SK-N-SH (cell line): ENCODE measurements around the gene YEATS4. TPM values are rescaled to one million over a fixed set of nuclear protein-coding genes. Genes with fewer than 3 reads are reported as not detected.

Experiments used
- CTCF ChIA-PET: fragments of 300-600, 350-600 bp; formaldehyde crosslinking; extraction: SDS; loops from one replicate; lab custom pipeline; 2021; lab: Yijun Ruan, JAX
- POLR2A ChIA-PET: fragments of 350-600 bp; sonication (Branson Sonifier 250); formaldehyde crosslinking; extraction: SDS; loops from one replicate; lab custom pipeline; 2020; ENCODE audit warnings: antibody characterized with exemption, inconsistent platforms; lab: Yijun Ruan, JAX
- DNase-seq: peaks from one replicate; pipeline ENCODE4 v3.0.0; 2012
- H2AFZ ChIP-seq: fragments of 200-600 bp; sonication (generic); 2 replicates; pipeline ENCODE4 v1.8.1; 2016; ENCODE audit warnings: antibody characterized with exemption, mild to moderate bottlenecking, low read depth
- H3F3A ChIP-seq: fragments of 200-600 bp; sonication (generic); replicated peaks from 2 replicates; pipeline ENCODE3; 2016; ENCODE audit warnings: antibody characterized with exemption, mild to moderate bottlenecking; ENCODE audit not compliant: insufficient read depth
- H3K27ac ChIP-seq, 2 experiments: fragments of 200-500 bp in 1 of 2; fragments of 200-600 bp in 1 of 2; sonication (Bioruptor generic) in 1 of 2; sonication (generic), shearing (Covaris generic) in 1 of 2; 2 replicates each; pipeline versions ENCODE4 v1.5.1 to v1.6.1; 2014 to 2016; ENCODE audit warnings: low read depth in 2 of 2, inconsistent platforms in 1 of 2, low read length in 1 of 2, mild to moderate bottlenecking in 1 of 2, mixed read lengths in 1 of 2
- H3K27me3 ChIP-seq: fragments of 200-600 bp; sonication (generic), shearing (Covaris generic); 2 replicates; pipeline ENCODE4 v1.6.1; 2016; ENCODE audit warnings: mixed run types; ENCODE audit not compliant: insufficient read depth
- H3K36me3 ChIP-seq, 2 experiments: fragments of 200-500 bp in 1 of 2; fragments of 200-600 bp in 1 of 2; sonication (Bioruptor generic) in 1 of 2; sonication (generic) in 1 of 2; replicated peaks in 1 of 2; 2 replicates each; pipeline versions ENCODE3 to v1.5.1; 2014 to 2016; ENCODE audit warnings: low read length in 1 of 2, mild to moderate bottlenecking in 1 of 2; ENCODE audit not compliant: insufficient read depth in 2 of 2, control insufficient read depth in 1 of 2
- H3K4me1 ChIP-seq, 2 experiments: fragments of 200-500 bp in 1 of 2; fragments of 200-600 bp in 1 of 2; sonication (Bioruptor generic) in 1 of 2; sonication (generic), shearing (Covaris generic) in 1 of 2; 2 replicates each; pipeline versions ENCODE4 v1.5.1 to v1.6.1; 2014 to 2016; ENCODE audit warnings: low read depth in 1 of 2, low read length in 1 of 2, mixed run types in 1 of 2; ENCODE audit not compliant: insufficient read depth in 2 of 2, control insufficient read depth in 1 of 2
- H3K4me2 ChIP-seq: fragments of 200-600 bp; sonication (generic), shearing (Covaris generic); 2 replicates; pipeline ENCODE4 v1.6.1; 2017; ENCODE audit warnings: mixed run types
- H3K4me3 ChIP-seq, 2 experiments: fragments of 200-500 bp in 1 of 2; fragments of 200-600 bp in 1 of 2; sonication (Bioruptor generic) in 1 of 2; sonication (generic), shearing (Covaris generic) in 1 of 2; 2 replicates each; pipeline versions ENCODE4 v1.5.1 to v1.8.1; 2014 to 2016; ENCODE audit warnings: low read depth in 2 of 2, inconsistent platforms in 1 of 2, low read length in 1 of 2, mild to moderate bottlenecking in 1 of 2, mixed read lengths in 1 of 2, moderate library complexity in 1 of 2
- H3K79me2 ChIP-seq: fragments of 200-600 bp; sonication (generic); 2 replicates; pipeline ENCODE4 v1.8.1; 2017; ENCODE audit warnings: mild to moderate bottlenecking; ENCODE audit not compliant: insufficient read depth
- H3K9ac ChIP-seq: fragments of 200-600 bp; sonication (generic); 2 replicates; pipeline ENCODE4 v1.6.1; 2017; ENCODE audit warnings: mixed run types
- H3K9me2 ChIP-seq: fragments of 200-600 bp; sonication (generic); 2 replicates; pipeline ENCODE4 v1.6.1; 2017; ENCODE audit warnings: mixed run types
- H3K9me3 ChIP-seq: fragments of 200-600 bp; sonication (generic); 2 replicates; pipeline ENCODE4 v1.6.1; 2017; ENCODE audit warnings: mixed run types, mild to moderate bottlenecking, moderate library complexity
- H4K20me1 ChIP-seq: fragments of 200-600 bp; sonication (generic); 2 replicates; pipeline ENCODE4 v1.6.1; 2017; ENCODE audit warnings: mild to moderate bottlenecking, mixed run types; ENCODE audit not compliant: insufficient read depth
- ELF1 ChIP-seq: IDR thresholded peaks from 2 replicates; pipeline ENCODE4 v1.4.0; 2012
- EP300 ChIP-seq, 2 experiments: IDR thresholded peaks; 2 replicates each; pipeline versions ENCODE4 v1.4.0 to v1.6.1; 2012; ENCODE audit warnings: borderline replicate concordance in 1 of 2, low read depth in 1 of 2, low read length in 1 of 2
- FOXM1 ChIP-seq: IDR thresholded peaks from 2 replicates; pipeline ENCODE4 v1.4.0; 2012; ENCODE audit warnings: low read depth, mild to moderate bottlenecking
- GABPA ChIP-seq: IDR thresholded peaks from 2 replicates; pipeline ENCODE4 v1.4.0; 2012; ENCODE audit warnings: low read depth, mild to moderate bottlenecking
- GATA2 ChIP-seq: sonication (generic); formaldehyde crosslinking; IDR thresholded peaks from 2 replicates; pipeline ENCODE4 v1.5.0; 2020; ENCODE audit warnings: mild to moderate bottlenecking, missing genetic modification reagents
- JUND ChIP-seq: IDR thresholded peaks from 2 replicates; pipeline ENCODE4 v1.4.0; 2012
- MAX ChIP-seq: IDR thresholded peaks from 2 replicates; pipeline ENCODE4 v1.4.0; 2012; ENCODE audit warnings: low read depth
- MXI1 ChIP-seq: IDR thresholded peaks from 2 replicates; pipeline ENCODE4 v1.6.1; 2012; ENCODE audit warnings: mild to moderate bottlenecking, low read depth, low read length, improper control_type of control experiment
- NFIC ChIP-seq: IDR thresholded peaks from 2 replicates; pipeline ENCODE4 v1.4.0; 2012; ENCODE audit warnings: borderline replicate concordance
- NRF1 ChIP-seq: IDR thresholded peaks from 2 replicates; pipeline ENCODE4 v1.6.1; 2012; ENCODE audit warnings: low read depth, mild to moderate bottlenecking, low read length
- PBX3 ChIP-seq: IDR thresholded peaks from 2 replicates; pipeline ENCODE4; 2012
- RCOR1 ChIP-seq: fragments of 150-350 bp; IDR thresholded peaks from 2 replicates; pipeline ENCODE4 v1.6.1; 2017; ENCODE audit warnings: antibody characterized with exemption, low read length
- REST ChIP-seq: IDR thresholded peaks from 2 replicates; pipeline ENCODE4 v1.6.1; 2012; ENCODE audit warnings: mild to moderate bottlenecking, low read depth, low read length, moderate library complexity
- RFX5 ChIP-seq: IDR thresholded peaks from 2 replicates; pipeline ENCODE4 v1.6.1; 2012; ENCODE audit warnings: mild to moderate bottlenecking, improper control_type of control experiment, low read length
- SIN3A ChIP-seq: IDR thresholded peaks from 2 replicates; pipeline ENCODE4 v1.6.1; 2012; ENCODE audit warnings: low read depth, mild to moderate bottlenecking, low read length, moderate library complexity, borderline replicate concordance
- TAF1 ChIP-seq: IDR thresholded peaks from 2 replicates; pipeline ENCODE4 v1.6.1; 2012; ENCODE audit warnings: low read depth, mild to moderate bottlenecking, low read length, moderate library complexity, borderline replicate concordance
- USF1 ChIP-seq: IDR thresholded peaks from 2 replicates; pipeline ENCODE4 v1.4.0; 2012; ENCODE audit warnings: low read depth, borderline replicate concordance
- USF2 ChIP-seq: fragments of 150-350 bp; IDR thresholded peaks from 2 replicates; pipeline ENCODE4 v1.6.1; 2017; ENCODE audit warnings: antibody characterized with exemption, low read length, low read depth, borderline replicate concordance
- ZBTB33 ChIP-seq: IDR thresholded peaks from 2 replicates; pipeline ENCODE4 v1.4.0; 2012; ENCODE audit warnings: low read depth, borderline replicate concordance
- WGBS: methylation state at CpG from one replicate; pipeline ENCODE4 v1.1.6; 2017; ENCODE audit warnings: low lambda C conversion rate; 5-methylcytosine and 5-hydroxymethylcytosine counted together
- polyA plus RNA-seq, 3 experiments: library from polyadenylated mRNA; depleted of rRNA; stranded (reverse); fragments of >200 nt; gene quantifications; 2 replicates each; pipeline ENCODE4 v1.2.3, GENCODE V29; 2012

Gene YEATS4
- polyA plus RNA-seq, 1 of the 3 experiments (the other 2 are of a cell fraction) = 11.4 TPM

- H3K79me2 ChIP-seq = no peaks in the 10 kb centered on the region
- H3K27ac ChIP-seq = peak overlapping the region; percentile 77 to 87
- 32% methylated on average over 7 of the region's 7 CpGs for WGBS
- H3F3A ChIP-seq = peaks cover 20% of the 10 kb centered on the region
- TF ChIP-seq RCOR1 (no peak), FOXM1 (no peak), NRF1 (no peak), ZBTB33 (no peak), NFIC (no peak), SIN3A (no peak), ELF1 (no peak), MXI1 (no peak), GABPA (no peak), RFX5 (no peak), TAF1 (no peak), PBX3 (no peak), USF1 (no peak), JUND (no peak)
- peaks cover 0 to 7% of the 10 kb centered on the region in 2 experiments; a peak in 2 of 4 replicates for H3K4me1 ChIP-seq
- H3K9me2 ChIP-seq = no peaks in the 10 kb centered on the region
- no peak overlapping the region for H2AFZ ChIP-seq
- DNase-seq = no peak
- H3K4me2 ChIP-seq = peak overlapping the region; percentile 62
- no peak overlapping the region; a peak in 1 of 4 replicates for H3K4me3 ChIP-seq
- H4K20me1 ChIP-seq = no peaks in the 10 kb centered on the region
- no peaks in the 10 kb centered on the region for H3K36me3 ChIP-seq
- H3K9ac ChIP-seq = peak overlapping the region; percentile 24; the same call in 1 of the 2 replicates
- ChIA-PET CTCF (interaction anchor here (0.9 kb wide), 1 partner anchor 28 kb away, joined by 3 read pairs; no protein-coding TSS in a partner anchor), POLR2A (no interaction called here)
- no peaks in the 10 kb centered on the region for H3K27me3 ChIP-seq
- H3K9me3 ChIP-seq = no peaks in the 10 kb centered on the region
Observed at GRCh38 chr12:69404851-69405565, 45.5 kb downstream of the YEATS4 start.

GRCh38 chr12:69405566-69405865 lies 46.0 kb downstream of the YEATS4 start:
- CTCF ChIA-PET = interaction anchor here (1.2 kb wide), 1 partner anchor 105 kb away, joined by 3 read pairs; no protein-coding TSS in a partner anchor
- no peak for DNase-seq
- POLR2A ChIA-PET = no interaction called here
- no peaks in the 10 kb centered on the region for H3K79me2 ChIP-seq
- H3K27ac ChIP-seq = peak overlapping the region; percentile 77 to 87; a peak in 3 of 4 replicates
- H3K4me2 ChIP-seq = peak overlapping the region; percentile 62
- no peaks in the 10 kb centered on the region for H3K9me3 ChIP-seq
- peak overlapping the region; percentile 27; the same call in 1 of the 2 replicates for H2AFZ ChIP-seq
- peak overlapping the region; percentile 42; the same call in 1 of the 2 replicates for H3K9ac ChIP-seq
- peaks cover 0 to 7% of the 10 kb centered on the region in 2 experiments; a peak in 2 of 4 replicates for H3K4me1 ChIP-seq
- peak overlapping the region in 1 of 2 experiments; percentile 30; a peak in 2 of 4 replicates for H3K4me3 ChIP-seq
- no peaks in the 10 kb centered on the region for H3K9me2 ChIP-seq
- WGBS = 12% methylated on average over 4 of the region's 4 CpGs
- no peaks in the 10 kb centered on the region for H4K20me1 ChIP-seq
- no peaks in the 10 kb centered on the region for H3K27me3 ChIP-seq
- peaks cover 20% of the 10 kb centered on the region for H3F3A ChIP-seq
- H3K36me3 ChIP-seq = no peaks in the 10 kb centered on the region
- TF ChIP-seq TAF1 (peak; percentile 25; the same call in 1 of the 2 replicates), JUND (peak; percentile 99), USF2 (no peak), REST (0 out of 2 replicates have a peak, but pooled peaks have one; percentile 61), EP300 (IDR thresholded peaks at IDR 0.05; ENCODE audit: borderline replicate concordance in 1 of 2, low read depth in 1 of 2, low read length in 1 of 2) (peak in 1 of 2 experiments; percentile 91; a peak in 2 of 4 replicates), GATA2 (CRISPR knock-in tag) (no peak), MAX (peak; percentile 87), GABPA (peak; percentile 23; the same call in 1 of the 2 replicates)
